NCI-H1930 (cell line): ENCODE results near the gene PARP11.

Experiments used
- DNase-seq, 2 experiments: peaks; one replicate each; lab custom pipeline; 2025; lab: John Stamatoyannopoulos, UW

The PARP11 gene

GRCh38 chr12:3872800-3873636 is at the start of gene PARP11:
PARP11 (minus strand) TSS chr12:3873399; CDS start chr12:3873229, 170 bp downstream.
- DNase-seq: peak; percentile 97

GRCh38 chr12:3922033-3922432 is 48.8 kb upstream of the PARP11 start:
- DNase-seq: no peak

GRCh38 chr12:3921526-3921925 is 48.3 kb upstream of the PARP11 start:
- DNase-seq: no peak

GRCh38 chr12:3921151-3921471 is 47.9 kb upstream of the PARP11 start:
- no peak for DNase-seq

GRCh38 chr12:3920351-3921150 is 47.4 kb upstream of the PARP11 start:
- no peak for DNase-seq

- DNase-seq: no peak
Measured at GRCh38 chr12:3913278-3913677, 40.1 kb upstream of the PARP11 start.

- no peak for DNase-seq
Measured at GRCh38 chr12:3912863-3913262, 39.7 kb upstream of the PARP11 start.

GRCh38 chr12:3911409-3911808 is 38.2 kb upstream of the PARP11 start:
- no peak for DNase-seq

GRCh38 chr12:3905664-3906063 is 32.5 kb upstream of the PARP11 start:
- DNase-seq: no peak

GRCh38 chr12:3904999-3905398 is 31.8 kb upstream of the PARP11 start:
- DNase-seq: no peak

GRCh38 chr12:3902921-3903320 is 29.7 kb upstream of the PARP11 start:
- DNase-seq: no peak

GRCh38 chr12:3901116-3901515 is 27.9 kb upstream of the PARP11 start:
- DNase-seq: no peak

GRCh38 chr12:3898756-3899155 is 25.6 kb upstream of the PARP11 start:
- no peak for DNase-seq

GRCh38 chr12:3897371-3897971 is 24.3 kb upstream of the PARP11 start:
- no peak for DNase-seq

- DNase-seq: no peak
Measured at GRCh38 chr12:3896801-3897351, 23.7 kb upstream of the PARP11 start.

- no peak for DNase-seq
Measured at GRCh38 chr12:3896356-3896755, 23.2 kb upstream of the PARP11 start.

- no peak for DNase-seq
Measured at GRCh38 chr12:3892631-3893030, 19.4 kb upstream of the PARP11 start.

GRCh38 chr12:3891201-3891600 is 18.0 kb upstream of the PARP11 start:
- no peak for DNase-seq

GRCh38 chr12:3888659-3889058 is 15.5 kb upstream of the PARP11 start:
- no peak for DNase-seq

- DNase-seq: peak; percentile 20 to 32
Measured at GRCh38 chr12:3885277-3886094, 12.3 kb upstream of the PARP11 start.

GRCh38 chr12:3884671-3885070 is 11.5 kb upstream of the PARP11 start:
- no peak for DNase-seq
